ENCODE data around the gene TDRD12.
"Not testable (repeated sequence)": the region's sequence is repeated elsewhere in the genome, so short reads cannot be mapped to it uniquely, and the experiment has no call there.

DNA sequence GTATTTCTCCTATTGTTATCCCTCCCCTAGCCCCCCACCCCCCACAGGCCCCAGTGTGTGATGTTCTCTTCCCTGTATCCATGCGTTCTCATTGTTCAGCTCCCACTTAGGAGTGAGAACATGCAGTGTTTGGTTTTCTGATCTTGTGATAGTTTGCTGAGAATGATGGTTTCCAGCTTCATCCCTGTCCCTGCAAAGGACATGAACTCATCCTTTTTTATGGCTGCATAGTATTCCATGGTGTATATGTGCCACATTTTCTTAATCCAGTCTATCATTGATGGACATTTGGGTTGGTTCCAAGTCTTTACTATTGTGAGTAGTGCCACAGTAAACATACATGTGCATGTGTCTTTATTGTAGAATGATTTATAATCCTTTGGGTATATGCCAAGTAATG is 62.5 kb downstream of the TDRD12 start:
- TF ChIP-seq, protein P1, sequence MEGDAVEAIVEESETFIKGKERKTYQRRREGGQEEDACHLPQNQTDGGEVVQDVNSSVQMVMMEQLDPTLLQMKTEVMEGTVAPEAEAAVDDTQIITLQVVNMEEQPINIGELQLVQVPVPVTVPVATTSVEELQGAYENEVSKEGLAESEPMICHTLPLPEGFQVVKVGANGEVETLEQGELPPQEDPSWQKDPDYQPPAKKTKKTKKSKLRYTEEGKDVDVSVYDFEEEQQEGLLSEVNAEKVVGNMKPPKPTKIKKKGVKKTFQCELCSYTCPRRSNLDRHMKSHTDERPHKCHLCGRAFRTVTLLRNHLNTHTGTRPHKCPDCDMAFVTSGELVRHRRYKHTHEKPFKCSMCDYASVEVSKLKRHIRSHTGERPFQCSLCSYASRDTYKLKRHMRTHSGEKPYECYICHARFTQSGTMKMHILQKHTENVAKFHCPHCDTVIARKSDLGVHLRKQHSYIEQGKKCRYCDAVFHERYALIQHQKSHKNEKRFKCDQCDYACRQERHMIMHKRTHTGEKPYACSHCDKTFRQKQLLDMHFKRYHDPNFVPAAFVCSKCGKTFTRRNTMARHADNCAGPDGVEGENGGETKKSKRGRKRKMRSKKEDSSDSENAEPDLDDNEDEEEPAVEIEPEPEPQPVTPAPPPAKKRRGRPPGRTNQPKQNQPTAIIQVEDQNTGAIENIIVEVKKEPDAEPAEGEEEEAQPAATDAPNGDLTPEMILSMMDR (conservative IDR thresholded peaks at IDR 0.05; ENCODE audit: low read depth in 2 of 2): not testable (repeated sequence)
- TF ChIP-seq CREB1 (CRISPR knock-in tag; IDR thresholded peaks at IDR 0.05; ENCODE audit: low read depth); EZH2 (IDR thresholded peaks at IDR 0.05; ENCODE audit: low read depth, unreplicated experiment); POLR2AphosphoS5 (IDR thresholded peaks at IDR 0.05; ENCODE audit: low read depth); EZH2phosphoT487 (IDR thresholded peaks at IDR 0.05; ENCODE audit: unreplicated experiment); STAT1 (IDR thresholded peaks at IDR 0.05; ENCODE audit: unreplicated experiment): not testable (repeated sequence)
